CD14-positive monocyte (primary cell): ENCODE data around the gene ARHGAP12. TPM values are rescaled to one million over a fixed set of nuclear protein-coding genes. Genes with fewer than 3 reads are reported as not detected.

Experiments used
- DNase-seq, 3 donors: peaks; one replicate each; pipeline ENCODE4 v3.0.0-alpha.2; 2011 to 2022
- H2AFZ ChIP-seq: 2 replicates; pipeline ENCODE4 v1.6.0; 2012; ENCODE audit warnings: mild to moderate bottlenecking, low read depth, low read length, inconsistent platforms; ENCODE audit not compliant: insufficient read depth, poor library complexity, severe bottlenecking
- H3K27ac ChIP-seq, 2 donors: 1 replicate in 1 of 2; 2 replicates in 1 of 2; pipeline ENCODE4 v1.5.1; 2012 to 2013; ENCODE audit warnings: low read length in 2 of 2, control low read depth in 1 of 2, inconsistent platforms in 1 of 2, low read depth in 1 of 2, mild to moderate bottlenecking in 1 of 2
- H3K27me3 ChIP-seq, 2 donors: one replicate each; pipeline versions ENCODE4 v1.6.0 to v1.6.1; 2011 to 2013; ENCODE audit warnings: low read length in 2 of 2; ENCODE audit not compliant: control insufficient read depth in 2 of 2, insufficient read depth in 2 of 2
- H3K36me3 ChIP-seq, 2 donors: replicated peaks in 1 of 2; 1 replicate in 1 of 2; 2 replicates in 1 of 2; pipeline versions ENCODE4 v1.5.1 to v1.6.1; 2012 to 2013; ENCODE audit warnings: low read length in 2 of 2, control low read depth in 1 of 2, inconsistent platforms in 1 of 2, mild to moderate bottlenecking in 1 of 2; ENCODE audit not compliant: insufficient read depth in 2 of 2, control insufficient read depth in 1 of 2
- H3K4me1 ChIP-seq, 2 donors: 1 replicate in 1 of 2; 2 replicates in 1 of 2; pipeline versions ENCODE4 v1.5.1 to v1.6.1; 2012 to 2013; ENCODE audit warnings: low read length in 2 of 2, control low read depth in 1 of 2, inconsistent platforms in 1 of 2, mild to moderate bottlenecking in 1 of 2, moderate library complexity in 1 of 2; ENCODE audit not compliant: insufficient read depth in 2 of 2, control insufficient read depth in 1 of 2
- H3K4me2 ChIP-seq: replicated peaks from 2 replicates; pipeline ENCODE3; 2012; ENCODE audit warnings: low read length, moderate library complexity, mild to moderate bottlenecking; ENCODE audit not compliant: poor library complexity, severe bottlenecking; ENCODE audit errors: extremely low read depth
- H3K4me3 ChIP-seq, 3 experiments: fragments of 200-600 bp in 1 of 3; sonication (generic) in 1 of 3; replicated peaks in 1 of 3; 1 replicate in 2 of 3; 2 replicates in 1 of 3; pipeline ENCODE4 v1.5.1; 2011 to 2013; ENCODE audit warnings: low read length in 3 of 3, mild to moderate bottlenecking in 3 of 3, control low read depth in 2 of 3, low read depth in 2 of 3, inconsistent platforms in 1 of 3, moderate library complexity in 1 of 3
- H3K79me2 ChIP-seq: 2 replicates; pipeline ENCODE4 v1.6.0; 2012; ENCODE audit warnings: mild to moderate bottlenecking, control low read depth, inconsistent platforms, low read length, moderate library complexity; ENCODE audit not compliant: insufficient read depth
- H3K9ac ChIP-seq: 2 replicates; pipeline ENCODE4 v1.6.0; 2017; ENCODE audit warnings: low read length, mild to moderate bottlenecking; ENCODE audit not compliant: insufficient read depth, poor library complexity, severe bottlenecking
- H3K9me3 ChIP-seq, 2 donors: replicated peaks in 1 of 2; 1 replicate in 1 of 2; 2 replicates in 1 of 2; pipeline versions ENCODE4 v1.5.1 to v1.6.1; 2012 to 2013; ENCODE audit warnings: low read length in 2 of 2, control low read depth in 1 of 2; ENCODE audit not compliant: control insufficient read depth in 1 of 2, insufficient read depth in 1 of 2
- H4K20me1 ChIP-seq: 2 replicates; pipeline ENCODE4 v1.6.0; 2012; ENCODE audit warnings: mild to moderate bottlenecking, low read length, control low read depth, moderate library complexity; ENCODE audit not compliant: insufficient read depth
- H3K27ac Mint-ChIP-seq, 7 donors: one replicate each; pipeline ENCODE4 v1.8.0; 2020; ENCODE audit warnings: mild to moderate bottlenecking in 7 of 7, mixed read lengths in 7 of 7, moderate library complexity in 6 of 7, inconsistent platforms in 2 of 7
- H3K27me3 Mint-ChIP-seq, 3 donors: one replicate each; pipeline ENCODE4 v1.8.0; 2021 to 2022; ENCODE audit warnings: low read depth in 3 of 3, mild to moderate bottlenecking in 3 of 3, mixed read lengths in 3 of 3, moderate library complexity in 3 of 3, inconsistent platforms in 1 of 3
- H3K36me3 Mint-ChIP-seq, 2 donors: one replicate each; pipeline ENCODE4 v1.8.0; 2020; ENCODE audit warnings: mixed read lengths in 2 of 2, inconsistent platforms in 1 of 2, mild to moderate bottlenecking in 1 of 2
- H3K4me1 Mint-ChIP-seq: one replicate; pipeline ENCODE4 v1.8.0; 2020; ENCODE audit warnings: mild to moderate bottlenecking, mixed read lengths
- H3K4me3 Mint-ChIP-seq, 2 donors: one replicate each; pipeline ENCODE4 v1.8.0; 2020; ENCODE audit warnings: mild to moderate bottlenecking in 2 of 2, mixed read lengths in 2 of 2, moderate library complexity in 1 of 2
- H3K9me3 Mint-ChIP-seq, 7 donors: one replicate each; pipeline ENCODE4 v1.8.0; 2020 to 2022; ENCODE audit warnings: mixed read lengths in 7 of 7, mild to moderate bottlenecking in 6 of 7, moderate library complexity in 6 of 7, inconsistent platforms in 2 of 7
- CTCF ChIP-seq: fragments of 200-600 bp; IDR thresholded peaks from one replicate; pipeline ENCODE4 v1.8.0; 2022; ENCODE audit warnings: antibody characterized with exemption, mild to moderate bottlenecking
- WGBS: methylation state at CpG from one replicate; pipeline ENCODE4 v1.1.5; 2013; ENCODE audit warnings: missing lambda C conversion rate; ENCODE audit not compliant: insufficient coverage; 5-methylcytosine and 5-hydroxymethylcytosine counted together
- intact Hi-C, 2 donors: fragments of 100-400 bp; cut with micrococcal nuclease; formaldehyde crosslinking; loops; one replicate each; pipeline versions ENCODE4 v1.15.0 to v1.15.1; 2023
- polyA plus RNA-seq, 3 donors: library from polyadenylated mRNA; depleted of rRNA in 1 of 3; unstranded in 2 of 3; stranded (reverse) in 1 of 3; fragments of 300-500 nt in 2 of 3; fragments of >200 nt in 1 of 3; fragmentation: Illumina TruSeq in 2 of 3; gene quantifications; 1 replicate in 2 of 3; 2 replicates in 1 of 3; pipeline ENCODE4 v1.2.3, GENCODE V29; 2012 to 2021

ARHGAP12 gene
- polyA plus RNA-seq, 3 donors, result 3.2 to 15.5 (median 4.7) TPM

- H3K9me3 Mint-ChIP-seq, result no peaks in the 10 kb centered on the region
- no peak overlapping the region for H3K4me3 ChIP-seq
- intact Hi-C loops, result no loop called here
- DNase-seq, result no peak
- H3K27ac ChIP-seq, result no peak overlapping the region
- H3K27me3 ChIP-seq, result no peaks in the 10 kb centered on the region
- peaks cover 30% of the 10 kb centered on the region for H3K79me2 ChIP-seq
- no peak overlapping the region for H3K4me2 ChIP-seq
- H3K27me3 Mint-ChIP-seq, result no peaks in the 10 kb centered on the region
- no peak for TF ChIP-seq CTCF
- no peak overlapping the region for H2AFZ ChIP-seq
- H3K36me3 ChIP-seq, result peaks cover 0 to 10% of the 10 kb centered on the region in 2 donors
- no peak overlapping the region for H3K27ac Mint-ChIP-seq
- no peak overlapping the region for H3K9ac ChIP-seq
- H3K4me1 ChIP-seq, result peaks cover 6 to 11% of the 10 kb centered on the region in 2 donors
- H4K20me1 ChIP-seq, result peaks cover 18% of the 10 kb centered on the region
- WGBS, result no CpG with 5 or more reads among the region's 1 CpG
- H3K4me3 Mint-ChIP-seq, result no peak overlapping the region
- peaks cover 15% of the 10 kb centered on the region for H3K4me1 Mint-ChIP-seq
- H3K36me3 Mint-ChIP-seq, result peaks cover 9 to 14% of the 10 kb centered on the region in 2 donors
- H3K9me3 ChIP-seq, result no peaks in the 10 kb centered on the region
These were observed 41.7 kb downstream of the ARHGAP12 start for GRCh38 chr10:31886885-31887284.

DNA sequence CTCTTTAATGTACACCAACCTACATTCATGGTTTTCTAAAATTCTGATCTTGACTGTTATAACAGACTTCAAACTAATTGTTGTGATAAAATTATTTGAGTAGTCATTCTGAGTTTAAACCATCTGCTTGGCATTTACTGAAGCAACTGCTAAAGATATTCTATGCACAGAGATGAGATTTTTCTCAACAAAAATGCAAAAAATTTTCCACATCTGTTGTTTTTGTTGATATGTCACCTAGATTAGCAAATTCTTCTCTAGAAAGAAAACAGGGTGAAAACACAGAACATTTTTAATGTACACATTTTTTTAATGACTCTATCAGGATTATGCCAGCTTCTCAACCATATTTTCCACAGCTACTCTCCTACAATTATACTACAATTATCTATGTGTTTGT is 42.7 kb downstream of the ARHGAP12 start:
- peaks cover 3 to 9% of the 10 kb centered on the region in 2 donors for H3K36me3 Mint-ChIP-seq
- Histone ChIP-seq H3K4me3 (no peak overlapping the region), H4K20me1 (peaks cover 18% of the 10 kb centered on the region), H3K27ac (no peak overlapping the region), H3K4me1 (peaks cover 6 to 11% of the 10 kb centered on the region in 2 donors), H3K9me3 (no peaks in the 10 kb centered on the region), H3K9ac (no peak overlapping the region), H3K36me3 (peaks cover 0 to 10% of the 10 kb centered on the region in 2 donors), H2AFZ (no peak overlapping the region), H3K79me2 (peaks cover 30% of the 10 kb centered on the region), H3K4me2 (no peak overlapping the region), H3K27me3 (no peaks in the 10 kb centered on the region)
- no peak overlapping the region for H3K4me3 Mint-ChIP-seq
- no peak overlapping the region for H3K27ac Mint-ChIP-seq
- no peaks in the 10 kb centered on the region for H3K9me3 Mint-ChIP-seq
- no peak for DNase-seq
- no peak for TF ChIP-seq CTCF
- no peaks in the 10 kb centered on the region for H3K27me3 Mint-ChIP-seq
- H3K4me1 Mint-ChIP-seq, result peaks cover 15% of the 10 kb centered on the region
- intact Hi-C loops, result no loop called here
